Endothelial cell of hepatic sinusoid (primary cell): ENCODE results near the gene DNAH1.
"Not testable (repeated sequence)": the region's sequence is repeated elsewhere in the genome, so short reads cannot be mapped to it uniquely, and the experiment has no call there.

Experiments
- in situ Hi-C: cut with HindIII; loops from 2 replicates; pipeline ENCODE4 v1.10.0; 2017; ENCODE audit warnings: low sequenced_read_pairs

DNAH1 gene

DNA sequence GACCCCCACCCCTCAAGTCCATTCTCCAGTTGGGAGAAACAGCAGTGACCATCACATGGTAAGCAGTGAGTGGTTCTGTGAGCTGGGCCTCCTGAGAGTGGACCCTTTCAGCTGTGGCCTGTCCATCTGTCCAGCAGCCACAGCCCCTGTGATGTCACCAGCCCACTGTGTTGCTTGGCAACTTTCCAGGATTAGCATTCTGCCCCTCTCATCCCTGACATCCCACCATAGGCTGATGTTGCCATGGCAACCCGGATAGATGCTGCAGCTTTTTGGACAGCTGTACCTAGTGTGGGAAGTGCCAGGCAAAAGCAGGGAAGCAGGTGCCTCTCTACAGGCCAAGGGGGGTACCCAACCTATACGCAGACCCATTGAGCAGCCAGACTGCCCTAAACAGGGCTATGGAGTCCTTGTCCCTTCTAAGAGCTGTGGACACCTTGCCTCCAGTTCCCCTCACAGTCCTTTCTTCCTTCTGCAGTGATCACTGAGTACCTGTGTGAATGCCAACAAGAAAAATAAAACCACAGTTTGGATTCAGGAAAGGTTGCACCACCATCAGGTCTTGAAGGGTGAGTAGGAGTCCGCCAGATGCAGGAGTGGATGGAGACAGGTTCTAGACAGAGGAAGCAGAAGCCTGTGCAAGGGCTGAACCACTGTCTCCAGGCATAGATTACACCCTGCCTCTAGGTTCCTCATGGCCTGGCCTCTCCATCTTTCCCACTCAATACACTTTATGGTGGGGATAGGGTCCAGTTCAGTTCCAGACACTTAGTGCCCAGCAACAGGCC is at the start of gene DNAH1:
Gene DNAH1, plus strand, starts transcription at position 343 of the 788 bp plus-strand sequence. CDS start 6,124 bp downstream, outside the sequence.
- in situ Hi-C loops, result no loop called here

GRCh38 chr3:52268036-52268435 is 48.1 kb upstream of the DNAH1 start:
- in situ Hi-C loops, result no loop called here

- in situ Hi-C loops, result loop anchor here (5.0 kb wide), 1 partner anchor 32 kb away; the partner anchor contains the start of gene TWF2
Measured at GRCh38 chr3:52269776-52270175, 46.3 kb upstream of the DNAH1 start.

DNA sequence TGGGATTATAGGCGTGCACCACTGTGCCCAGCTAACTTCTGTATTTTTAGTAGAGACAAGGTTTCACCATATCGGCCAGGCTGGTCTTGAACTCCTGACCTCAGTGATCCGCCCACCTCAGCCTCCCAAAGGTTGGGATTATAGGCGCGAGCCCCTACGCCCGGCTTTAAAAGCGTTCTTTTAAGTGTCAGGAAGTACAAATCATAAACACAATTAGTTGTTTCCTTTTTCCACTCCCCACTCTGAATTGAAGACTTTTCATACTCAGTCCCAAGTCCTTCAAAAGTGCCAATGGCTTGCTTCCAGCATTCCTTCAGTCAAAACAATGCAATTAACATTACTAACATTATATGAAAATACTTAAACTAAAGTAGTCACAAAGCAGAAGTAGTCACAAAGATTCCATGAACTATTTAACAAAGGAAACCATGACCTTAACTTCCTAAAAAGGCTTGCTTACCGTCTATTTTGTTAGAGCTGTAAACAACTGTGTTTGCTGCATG is 45.8 kb upstream of the DNAH1 start:
- in situ Hi-C loops, result loop anchor here (5.0 kb wide), 1 partner anchor 33 kb away; the partner anchor contains the start of gene TWF2

- in situ Hi-C loops, result loop anchor here (5.0 kb wide), 1 partner anchor 35 kb away; the partner anchor contains the start of gene TWF2
Measured at GRCh38 chr3:52272172-52272571, 43.9 kb upstream of the DNAH1 start.

DNA sequence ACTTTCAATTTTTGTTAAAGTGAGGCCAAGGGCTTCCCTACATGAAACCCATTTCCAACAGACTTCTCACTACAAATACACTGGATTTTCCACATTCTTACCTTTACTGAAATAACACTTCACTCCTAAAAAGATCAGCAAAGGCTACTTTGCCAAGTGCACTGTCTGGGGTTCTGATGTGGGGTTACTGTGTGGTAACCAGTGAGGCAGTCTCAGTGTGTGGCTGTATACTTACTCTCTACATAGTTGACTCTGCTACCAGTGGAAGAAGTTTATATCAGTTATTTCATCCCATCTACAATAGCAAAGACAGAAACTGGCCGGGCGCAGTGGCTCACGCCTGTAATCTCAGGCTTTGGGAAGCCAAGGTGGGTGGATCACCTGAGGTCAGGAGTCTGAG is 43.3 kb upstream of the DNAH1 start:
- in situ Hi-C loops, result loop anchor here (5.0 kb wide), 1 partner anchor 36 kb away; the partner anchor contains the start of gene TWF2

DNA sequence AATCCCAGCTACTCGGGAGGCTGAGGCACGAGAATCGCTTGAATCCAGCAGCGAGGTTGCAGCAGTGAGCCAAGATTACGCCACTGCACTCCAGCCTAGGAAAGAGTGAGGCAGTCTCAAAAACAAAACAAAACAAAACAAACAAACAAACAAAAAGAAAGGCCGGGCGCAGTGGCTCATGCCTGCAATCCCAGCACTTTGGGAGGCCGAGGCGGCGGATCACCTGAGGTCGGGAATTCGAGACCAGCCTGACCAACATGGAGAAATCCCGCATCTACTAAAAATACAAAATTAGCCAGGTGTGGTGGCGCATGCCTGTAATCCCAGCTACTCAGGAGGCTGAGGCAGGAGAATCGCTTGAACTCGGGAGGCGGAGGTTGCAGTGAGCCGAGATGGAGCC is 41.3 kb upstream of the DNAH1 start:
- in situ Hi-C loops, result loop anchor here (5.0 kb wide), 2 partner anchors 37 to 63 kb away; partner anchors contain the start of gene TWF2

- in situ Hi-C loops, result loop anchor here (5.0 kb wide), 1 partner anchor 60 kb away; no protein-coding TSS in a partner anchor
Measured at GRCh38 chr3:52277071-52277964, 38.8 kb upstream of the DNAH1 start.

DNA sequence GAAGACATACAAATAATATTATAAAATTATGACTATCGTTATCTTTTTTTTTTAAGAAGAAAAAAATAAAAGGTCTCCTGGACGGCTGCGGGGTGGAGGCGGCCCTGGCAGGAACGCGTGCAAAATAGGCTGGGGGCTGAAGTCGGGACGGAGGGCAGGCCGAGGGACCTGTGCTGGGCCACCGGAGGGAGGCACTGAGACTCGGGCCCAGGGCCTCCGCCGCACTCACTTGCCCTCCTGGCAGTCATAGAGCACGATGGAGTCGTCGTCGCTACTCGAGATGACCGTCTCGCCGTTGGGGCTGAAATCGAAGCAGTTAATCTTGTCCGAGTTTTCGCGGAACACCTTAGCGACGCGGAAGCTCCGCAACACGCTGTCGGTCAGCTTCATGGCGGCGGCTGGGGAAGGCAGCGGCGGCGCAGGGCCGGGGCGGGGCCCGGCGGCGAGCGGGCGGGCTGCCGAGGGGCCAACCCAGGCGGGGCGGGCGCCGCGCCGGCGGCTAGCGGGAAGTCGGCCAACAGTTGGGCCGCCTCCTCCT is 38.1 kb upstream of the DNAH1 start:
- in situ Hi-C loops, result loop anchor here (5.0 kb wide), 1 partner anchor 59 kb away; no protein-coding TSS in a partner anchor

- in situ Hi-C loops, result loop anchor here (5.0 kb wide), 1 partner anchor 59 kb away; no protein-coding TSS in a partner anchor
Measured at GRCh38 chr3:52278510-52279069, 37.5 kb upstream of the DNAH1 start, which contains the start of gene WDR82. WDR82 (minus strand) TSS chr3:52278649; CDS start chr3:52278361, 288 bp downstream.

DNA sequence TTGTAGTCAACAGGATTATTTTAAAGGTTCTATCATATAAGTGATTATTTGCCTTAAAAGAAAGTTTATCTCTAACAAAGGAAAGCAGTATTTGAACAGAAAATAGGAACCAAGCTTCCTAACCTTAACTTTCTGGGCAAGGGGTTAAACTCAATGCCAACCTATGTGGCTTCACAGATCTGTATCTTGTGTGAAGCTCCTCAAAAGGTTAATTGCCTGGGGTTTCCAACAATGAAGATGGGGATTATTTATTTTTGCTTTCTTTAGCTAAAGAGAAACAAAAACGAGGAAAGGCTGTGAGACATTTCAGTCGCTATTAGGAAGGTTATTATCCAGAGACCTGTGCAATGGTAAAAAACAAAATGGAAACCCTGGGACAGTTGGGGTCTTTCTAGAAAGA is 36.5 kb upstream of the DNAH1 start:
- in situ Hi-C loops, result loop anchor here (5.0 kb wide), 1 partner anchor 58 kb away; no protein-coding TSS in a partner anchor

DNA sequence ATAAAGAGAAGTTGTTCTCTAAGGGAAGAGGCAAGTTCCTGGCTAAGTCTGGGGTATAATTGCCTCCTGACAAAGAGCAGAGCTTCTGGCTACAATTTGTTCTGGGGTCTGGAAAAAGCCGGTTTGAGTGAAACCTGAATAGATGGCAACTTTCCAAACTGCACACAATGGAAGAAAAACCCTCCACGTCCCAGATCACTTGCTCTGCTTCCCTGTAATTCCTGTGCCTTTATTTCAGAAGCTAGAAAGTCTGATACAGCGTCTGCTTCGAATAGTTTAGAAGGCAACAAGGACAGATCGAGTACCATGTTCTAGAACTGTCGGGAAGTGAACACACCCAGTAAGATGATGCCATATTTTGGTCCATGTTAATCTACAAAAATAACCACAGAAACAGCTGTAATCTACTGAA is 36.1 kb upstream of the DNAH1 start:
- in situ Hi-C loops, result no loop called here

DNA sequence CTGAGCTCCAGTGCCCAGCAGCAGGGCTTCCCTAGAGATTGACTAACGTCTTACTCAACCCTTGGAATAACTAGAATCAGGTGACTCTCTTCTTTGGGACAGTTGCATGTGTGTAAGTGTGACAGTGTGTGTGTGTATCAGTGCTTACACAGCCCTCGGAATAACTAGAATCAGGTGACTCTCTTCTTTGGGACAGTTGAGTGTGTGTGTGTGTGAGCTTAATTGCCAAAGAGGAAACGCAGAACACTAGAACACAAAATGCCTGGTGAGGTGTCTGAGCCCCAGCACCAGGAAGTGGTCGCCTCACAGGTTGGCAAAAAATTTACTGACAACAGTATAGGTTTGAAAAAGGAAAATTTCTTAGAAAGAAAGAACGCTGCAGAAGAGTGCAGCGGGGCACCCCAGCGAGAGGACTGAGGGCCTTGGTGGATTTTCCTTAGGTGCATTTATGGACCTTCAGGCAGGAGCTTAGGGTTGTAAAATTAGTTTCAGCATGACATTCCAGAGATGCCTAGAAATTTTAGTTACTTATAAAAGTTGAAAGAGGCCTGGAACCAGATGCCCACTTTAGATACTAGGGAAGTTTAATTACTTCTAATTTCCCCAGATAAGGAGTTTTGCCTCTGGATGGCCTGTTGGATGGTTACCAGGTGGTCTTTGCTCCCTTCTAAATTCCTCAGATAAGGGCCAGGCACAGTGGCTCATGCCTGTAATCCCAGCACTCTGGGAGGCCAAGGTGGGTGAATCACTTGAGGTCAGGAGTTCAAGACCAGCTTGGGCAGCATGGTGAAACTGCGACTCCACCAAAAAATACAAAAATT is 33.9 kb upstream of the DNAH1 start:
- in situ Hi-C loops, result no loop called here

DNA sequence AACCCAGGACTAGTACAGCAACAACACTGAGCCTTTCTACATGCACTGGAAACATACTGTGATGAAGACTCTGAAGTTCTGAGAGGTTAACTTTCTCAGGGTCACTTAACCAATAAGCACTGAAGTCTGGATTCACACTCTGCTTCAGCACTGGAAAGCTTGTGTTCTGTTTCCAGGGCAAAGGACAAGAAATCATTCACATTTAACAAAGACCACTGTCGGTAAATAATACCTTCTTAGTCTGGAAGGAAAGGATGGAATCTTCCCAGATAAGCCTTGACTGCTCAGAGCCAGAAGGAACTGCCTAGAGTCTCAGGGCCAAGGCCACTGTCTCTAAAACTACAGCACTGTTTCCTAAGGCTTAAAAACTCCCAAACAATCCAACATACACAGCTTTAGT is 32.8 kb upstream of the DNAH1 start:
- in situ Hi-C loops, result no loop called here

DNA sequence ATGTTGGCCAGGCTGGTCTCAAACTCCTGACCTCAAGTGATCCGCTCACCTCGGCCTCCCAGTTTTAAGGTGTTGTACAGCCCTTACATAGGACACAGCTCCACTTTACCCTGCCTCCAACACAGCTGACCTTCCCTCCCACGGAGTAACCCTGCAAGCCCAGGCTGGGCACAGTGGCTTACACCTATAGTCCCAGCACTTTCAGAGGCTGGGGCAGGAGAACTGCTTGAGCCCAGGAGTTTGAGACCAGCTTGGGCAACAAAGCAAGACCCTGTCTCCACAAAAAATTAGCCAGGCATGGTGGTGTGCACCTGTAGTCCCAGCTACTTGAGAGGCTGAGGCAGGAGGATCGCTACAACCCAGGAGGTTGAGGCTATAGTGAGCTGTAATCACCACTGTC is 32.1 kb upstream of the DNAH1 start:
- in situ Hi-C loops, result not testable (repeated sequence)

- in situ Hi-C loops, result no loop called here
Measured at GRCh38 chr3:52286777-52287110, 29.4 kb upstream of the DNAH1 start.

GRCh38 chr3:52288674-52289073 is 27.4 kb upstream of the DNAH1 start:
- in situ Hi-C loops, result no loop called here

DNA sequence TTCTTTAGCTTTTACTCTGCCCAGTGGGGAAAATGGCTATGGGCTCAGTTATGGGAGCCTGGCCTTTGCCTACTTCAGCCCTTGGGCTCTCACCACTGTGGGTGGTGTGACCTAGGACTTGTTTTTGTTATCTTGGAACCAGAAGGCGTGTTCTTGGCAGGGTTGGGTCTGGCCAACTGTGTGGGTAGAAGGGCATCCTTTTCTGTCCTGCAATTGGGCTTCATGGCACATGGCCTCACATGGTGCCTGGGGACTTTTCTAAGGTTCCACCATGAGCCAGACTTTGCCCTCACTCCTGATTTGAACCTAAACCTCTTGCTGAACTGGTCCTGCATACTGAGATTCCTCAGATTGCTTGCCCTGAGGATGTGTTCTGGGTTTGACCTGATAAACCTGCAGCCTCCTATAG is 26.8 kb upstream of the DNAH1 start:
- in situ Hi-C loops, result no loop called here

GRCh38 chr3:52289747-52290595 is 26.1 kb upstream of the DNAH1 start:
- in situ Hi-C loops, result no loop called here
